ENCODE data around the gene XRCC1. TPM values are rescaled to one million over a fixed set of nuclear protein-coding genes. Genes with fewer than 3 reads are reported as not detected.
A peak's percentile ranks its signal among the peaks of the same experiment; 100 is the strongest.
"Not testable (repeated sequence)": the region's sequence is repeated elsewhere in the genome, so short reads cannot be mapped to it uniquely, and the experiment has no call there.

XRCC1 gene
- total and polyA plus RNA-seq, 5 donors from 2014 or later, result 19.8 to 35.4 (median 24.7) TPM

GRCh38 chr19:43519436-43520088 is 55.8 kb downstream of the XRCC1 start:
- Mint-ChIP-seq H3K27me3 (no peaks in the 10 kb centered on the region), H3K27ac (peak overlapping the region; percentile 41 to 64 (median 43)), H3K9me3 (no peaks in the 10 kb centered on the region), H3K36me3 (peaks cover 8% of the 10 kb centered on the region), H3K4me1 (peaks cover 6 to 12% (median 10%) of the 10 kb centered on the region in 4 donors), H3K4me3 (peak overlapping the region in 1 of 4 donors; percentile 1)
- peaks cover 9% of the 10 kb centered on the region for H3K4me1 ChIP-seq (ENCODE audit: control insufficient read depth, insufficient read depth, low read length, poor library complexity, severe bottlenecking)
- DNase-seq (peak; percentile 72 to 84 (median 76)), ATAC-seq (ENCODE audit: low read depth in 2 of 2) (peak; percentile 64 to 67)
- H3K27me3 ChIP-seq (ENCODE audit: control insufficient read depth, insufficient read depth, low read length), result no peaks in the 10 kb centered on the region
- no peaks in the 10 kb centered on the region for H3K9me3 ChIP-seq (ENCODE audit: control insufficient read depth in 2 of 2, low read length in 2 of 2)
- no peak overlapping the region for H3K4me3 ChIP-seq (ENCODE audit: low read depth, low read length)
- no peaks in the 10 kb centered on the region for H3K36me3 ChIP-seq (ENCODE audit: control insufficient read depth, insufficient read depth, low read length)
- no peak overlapping the region for H3K27ac ChIP-seq (ENCODE audit: insufficient read depth, low read length, poor library complexity, severe bottlenecking)

- Histone ChIP-seq H3K9me3 (ENCODE audit: control insufficient read depth in 2 of 2, low read length in 2 of 2) (no peaks in the 10 kb centered on the region), H3K4me3 (ENCODE audit: low read depth, low read length) (no peak overlapping the region), H3K36me3 (ENCODE audit: control insufficient read depth, insufficient read depth, low read length) (no peaks in the 10 kb centered on the region), H3K27ac (ENCODE audit: insufficient read depth, low read length, poor library complexity, severe bottlenecking) (no peak overlapping the region), H3K4me1 (ENCODE audit: control insufficient read depth, insufficient read depth, low read length, poor library complexity, severe bottlenecking) (peaks cover 7% of the 10 kb centered on the region), H3K27me3 (ENCODE audit: control insufficient read depth, insufficient read depth, low read length) (no peaks in the 10 kb centered on the region)
- H3K4me3 Mint-ChIP-seq, result peak overlapping the region in 1 of 4 donors; percentile 15
- ATAC-seq (ENCODE audit: low read depth in 2 of 2) (no peak), DNase-seq (no peak)
- H3K4me1 Mint-ChIP-seq, result peaks cover 6 to 8% (median 7%) of the 10 kb centered on the region in 4 donors
- no peaks in the 10 kb centered on the region for H3K9me3 Mint-ChIP-seq
- no peaks in the 10 kb centered on the region for H3K27me3 Mint-ChIP-seq
- H3K27ac Mint-ChIP-seq, result peak overlapping the region in 1 of 3 donors; percentile 11
- peaks cover 11% of the 10 kb centered on the region for H3K36me3 Mint-ChIP-seq
These were observed 57.3 kb downstream of the XRCC1 start for GRCh38 chr19:43518051-43518450.

GRCh38 chr19:43512399-43512798 is 62.9 kb downstream of the XRCC1 start:
- H3K9me3 ChIP-seq (ENCODE audit: control insufficient read depth in 2 of 2, low read length in 2 of 2); H3K27me3 ChIP-seq (ENCODE audit: control insufficient read depth, insufficient read depth, low read length); ATAC-seq (ENCODE audit: low read depth in 2 of 2); H3K27ac ChIP-seq (ENCODE audit: insufficient read depth, low read length, poor library complexity, severe bottlenecking); H3K9me3 Mint-ChIP-seq; H3K4me3 ChIP-seq (ENCODE audit: low read depth, low read length); H3K27me3 Mint-ChIP-seq; H3K4me1 ChIP-seq (ENCODE audit: control insufficient read depth, insufficient read depth, low read length, poor library complexity, severe bottlenecking); H3K4me1 Mint-ChIP-seq; DNase-seq: not testable (repeated sequence)
- H3K36me3 ChIP-seq (ENCODE audit: control insufficient read depth, insufficient read depth, low read length), result peaks cover 11% of the 10 kb centered on the region
- peak overlapping the region in 1 of 3 donors; percentile 11 for H3K27ac Mint-ChIP-seq
- peak overlapping the region in 1 of 4 donors; percentile 2 for H3K4me3 Mint-ChIP-seq
- H3K36me3 Mint-ChIP-seq, result peaks cover 25% of the 10 kb centered on the region

GRCh38 chr19:43511324-43511723 is 64.0 kb downstream of the XRCC1 start:
- Mint-ChIP-seq H3K4me1 (peaks cover 0 to 1% (median 0%) of the 10 kb centered on the region in 4 donors), H3K27me3 (no peaks in the 10 kb centered on the region), H3K36me3 (peaks cover 25% of the 10 kb centered on the region), H3K9me3 (no peaks in the 10 kb centered on the region), H3K27ac (peak overlapping the region in 1 of 3 donors; percentile 36), H3K4me3 (peak overlapping the region in 1 of 4 donors; percentile 67)
- no peak overlapping the region for H3K27ac ChIP-seq (ENCODE audit: insufficient read depth, low read length, poor library complexity, severe bottlenecking)
- ATAC-seq (ENCODE audit: low read depth in 2 of 2), result no peak
- H3K36me3 ChIP-seq (ENCODE audit: control insufficient read depth, insufficient read depth, low read length), result peaks cover 11% of the 10 kb centered on the region
- H3K4me3 ChIP-seq (ENCODE audit: low read depth, low read length), result no peak overlapping the region
- no peaks in the 10 kb centered on the region for H3K4me1 ChIP-seq (ENCODE audit: control insufficient read depth, insufficient read depth, low read length, poor library complexity, severe bottlenecking)
- DNase-seq, result no peak
- no peaks in the 10 kb centered on the region for H3K27me3 ChIP-seq (ENCODE audit: control insufficient read depth, insufficient read depth, low read length)
- no peaks in the 10 kb centered on the region for H3K9me3 ChIP-seq (ENCODE audit: control insufficient read depth in 2 of 2, low read length in 2 of 2)

GRCh38 chr19:43510713-43511112 is 64.6 kb downstream of the XRCC1 start:
- no peaks in the 10 kb centered on the region for H3K9me3 Mint-ChIP-seq
- H3K36me3 Mint-ChIP-seq, result peaks cover 21% of the 10 kb centered on the region
- Histone ChIP-seq H3K4me1 (ENCODE audit: control insufficient read depth, insufficient read depth, low read length, poor library complexity, severe bottlenecking) (peaks cover 4% of the 10 kb centered on the region), H3K27me3 (ENCODE audit: control insufficient read depth, insufficient read depth, low read length) (no peaks in the 10 kb centered on the region), H3K36me3 (ENCODE audit: control insufficient read depth, insufficient read depth, low read length) (peaks cover 11% of the 10 kb centered on the region), H3K4me3 (ENCODE audit: low read depth, low read length) (no peak overlapping the region), H3K27ac (ENCODE audit: insufficient read depth, low read length, poor library complexity, severe bottlenecking) (no peak overlapping the region), H3K9me3 (ENCODE audit: control insufficient read depth in 2 of 2, low read length in 2 of 2) (no peaks in the 10 kb centered on the region)
- peak overlapping the region in 2 of 3 donors; percentile 36 to 74 for H3K27ac Mint-ChIP-seq
- peak overlapping the region in 1 of 4 donors; percentile 67 for H3K4me3 Mint-ChIP-seq
- ATAC-seq (ENCODE audit: low read depth in 2 of 2) (no peak), DNase-seq (no peak)
- H3K4me1 Mint-ChIP-seq, result peaks cover 2 to 7% (median 5%) of the 10 kb centered on the region in 4 donors
- H3K27me3 Mint-ChIP-seq, result no peaks in the 10 kb centered on the region

GRCh38 chr19:43507880-43508279 is 67.4 kb downstream of the XRCC1 start:
- no peaks in the 10 kb centered on the region for H3K9me3 ChIP-seq (ENCODE audit: control insufficient read depth in 2 of 2, low read length in 2 of 2)
- H3K36me3 Mint-ChIP-seq, result peaks cover 21% of the 10 kb centered on the region
- H3K27me3 Mint-ChIP-seq, result no peaks in the 10 kb centered on the region

GRCh38 chr19:43506629-43507028 is 68.7 kb downstream of the XRCC1 start:
- H3K4me1 ChIP-seq (ENCODE audit: control insufficient read depth, insufficient read depth, low read length, poor library complexity, severe bottlenecking), result peaks cover 34% of the 10 kb centered on the region
- peaks cover 11 to 39% (median 28%) of the 10 kb centered on the region in 4 donors for H3K4me1 Mint-ChIP-seq
- peaks cover 23% of the 10 kb centered on the region for H3K36me3 Mint-ChIP-seq
- no peaks in the 10 kb centered on the region for H3K27me3 Mint-ChIP-seq
- peak overlapping the region in 2 of 4 donors; percentile 76 to 89 for H3K4me3 Mint-ChIP-seq
- no peaks in the 10 kb centered on the region for H3K9me3 Mint-ChIP-seq
- no peak for ATAC-seq (ENCODE audit: low read depth in 2 of 2)
- no peaks in the 10 kb centered on the region for H3K9me3 ChIP-seq (ENCODE audit: control insufficient read depth in 2 of 2, low read length in 2 of 2)
- peak overlapping the region in 1 of 3 donors; percentile 95 for H3K27ac Mint-ChIP-seq
- no peak for DNase-seq
- H3K36me3 ChIP-seq (ENCODE audit: control insufficient read depth, insufficient read depth, low read length), result peaks cover 11% of the 10 kb centered on the region
- H3K4me3 ChIP-seq (ENCODE audit: low read depth, low read length), result no peak overlapping the region
- H3K27me3 ChIP-seq (ENCODE audit: control insufficient read depth, insufficient read depth, low read length), result no peaks in the 10 kb centered on the region
- no peak overlapping the region for H3K27ac ChIP-seq (ENCODE audit: insufficient read depth, low read length, poor library complexity, severe bottlenecking)

More at GRCh38 chr19:43507880-43508279, 67.4 kb downstream of the XRCC1 start:
- DNase-seq, result no peak
- ATAC-seq (ENCODE audit: low read depth in 2 of 2), result no peak
- Histone ChIP-seq H3K4me3 (ENCODE audit: low read depth, low read length) (no peak overlapping the region), H3K4me1 (ENCODE audit: control insufficient read depth, insufficient read depth, low read length, poor library complexity, severe bottlenecking) (peaks cover 29% of the 10 kb centered on the region), H3K27me3 (ENCODE audit: control insufficient read depth, insufficient read depth, low read length) (no peaks in the 10 kb centered on the region), H3K36me3 (ENCODE audit: control insufficient read depth, insufficient read depth, low read length) (peaks cover 11% of the 10 kb centered on the region), H3K27ac (ENCODE audit: insufficient read depth, low read length, poor library complexity, severe bottlenecking) (no peak overlapping the region)
- H3K27ac Mint-ChIP-seq, result peak overlapping the region in 2 of 3 donors; percentile 20 to 83
- H3K4me3 Mint-ChIP-seq, result peak overlapping the region in 1 of 4 donors; percentile 32
- H3K4me1 Mint-ChIP-seq, result peaks cover 7 to 30% (median 21%) of the 10 kb centered on the region in 4 donors
- no peaks in the 10 kb centered on the region for H3K9me3 Mint-ChIP-seq

- Histone ChIP-seq H3K36me3 (ENCODE audit: control insufficient read depth, insufficient read depth, low read length) (peaks cover 11% of the 10 kb centered on the region), H3K9me3 (ENCODE audit: control insufficient read depth in 2 of 2, low read length in 2 of 2) (no peaks in the 10 kb centered on the region), H3K4me1 (ENCODE audit: control insufficient read depth, insufficient read depth, low read length, poor library complexity, severe bottlenecking) (peaks cover 34% of the 10 kb centered on the region), H3K27ac (ENCODE audit: insufficient read depth, low read length, poor library complexity, severe bottlenecking) (peak overlapping the region; percentile 92), H3K4me3 (ENCODE audit: low read depth, low read length) (no peak overlapping the region), H3K27me3 (ENCODE audit: control insufficient read depth, insufficient read depth, low read length) (no peaks in the 10 kb centered on the region)
- Mint-ChIP-seq H3K36me3 (peaks cover 22% of the 10 kb centered on the region), H3K4me1 (peaks cover 11 to 40% (median 29%) of the 10 kb centered on the region in 4 donors), H3K27ac (peak overlapping the region; percentile 72 to 95 (median 88)), H3K9me3 (no peaks in the 10 kb centered on the region), H3K27me3 (no peaks in the 10 kb centered on the region), H3K4me3 (peak overlapping the region; percentile 71 to 89 (median 74))
- peak in 1 of 3 donors; percentile 33 for DNase-seq
- ATAC-seq (ENCODE audit: low read depth in 2 of 2), result no peak
These were observed 69.4 kb downstream of the XRCC1 start for GRCh38 chr19:43505941-43506340.
